ENCODE data around the gene ERICH4.

DNA sequence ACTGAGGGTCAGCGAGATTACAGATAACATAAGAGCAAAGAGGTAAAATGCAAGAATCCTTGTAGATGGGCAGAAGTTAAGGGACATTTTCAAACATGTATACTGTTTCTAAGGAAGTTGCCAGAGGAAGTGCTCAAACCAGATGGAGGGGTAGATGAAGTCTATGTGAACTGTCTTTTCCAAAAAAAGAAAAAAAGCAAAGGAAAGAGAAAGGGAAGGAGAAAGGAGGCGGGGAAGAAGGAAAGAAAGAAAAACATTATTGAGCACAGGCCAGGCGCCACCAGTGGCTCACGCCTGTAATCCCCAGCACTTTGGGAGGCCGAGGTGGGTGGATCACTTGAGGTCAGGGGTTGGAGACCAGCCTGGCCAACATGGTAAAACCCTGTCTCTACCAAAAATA is 8.5 kb upstream of the ERICH4 start:
- TF ChIP-seq, protein P1, sequence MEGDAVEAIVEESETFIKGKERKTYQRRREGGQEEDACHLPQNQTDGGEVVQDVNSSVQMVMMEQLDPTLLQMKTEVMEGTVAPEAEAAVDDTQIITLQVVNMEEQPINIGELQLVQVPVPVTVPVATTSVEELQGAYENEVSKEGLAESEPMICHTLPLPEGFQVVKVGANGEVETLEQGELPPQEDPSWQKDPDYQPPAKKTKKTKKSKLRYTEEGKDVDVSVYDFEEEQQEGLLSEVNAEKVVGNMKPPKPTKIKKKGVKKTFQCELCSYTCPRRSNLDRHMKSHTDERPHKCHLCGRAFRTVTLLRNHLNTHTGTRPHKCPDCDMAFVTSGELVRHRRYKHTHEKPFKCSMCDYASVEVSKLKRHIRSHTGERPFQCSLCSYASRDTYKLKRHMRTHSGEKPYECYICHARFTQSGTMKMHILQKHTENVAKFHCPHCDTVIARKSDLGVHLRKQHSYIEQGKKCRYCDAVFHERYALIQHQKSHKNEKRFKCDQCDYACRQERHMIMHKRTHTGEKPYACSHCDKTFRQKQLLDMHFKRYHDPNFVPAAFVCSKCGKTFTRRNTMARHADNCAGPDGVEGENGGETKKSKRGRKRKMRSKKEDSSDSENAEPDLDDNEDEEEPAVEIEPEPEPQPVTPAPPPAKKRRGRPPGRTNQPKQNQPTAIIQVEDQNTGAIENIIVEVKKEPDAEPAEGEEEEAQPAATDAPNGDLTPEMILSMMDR (IDR thresholded peaks at IDR 0.05), result no peak
- TF ChIP-seq POLR2A (IDR thresholded peaks at IDR 0.05), result no peak
- no peak for TF ChIP-seq EP300 (IDR thresholded peaks at IDR 0.05)
- no peak for TF ChIP-seq POLR2AphosphoS5 (IDR thresholded peaks at IDR 0.05)
